CD4-positive, alpha-beta T cell treated with Interleukin-17A for 4 hours (primary cell): ENCODE results near the gene MRPL20.

Experiments
- DNase-seq: peaks from one replicate; pipeline ENCODE4 v3.0.0-alpha.2; 2020; ENCODE audit warnings: mixed read lengths

The MRPL20 gene

GRCh38 chr1:1359664-1360468, 47.2 kb downstream of the MRPL20 start:
- no peak for DNase-seq

- DNase-seq, result no peak
These were observed 47.8 kb downstream of the MRPL20 start for GRCh38 chr1:1359308-1359663.

- DNase-seq, result no peak
These were observed 48.4 kb downstream of the MRPL20 start, which contains the start of gene MXRA8 for GRCh38 chr1:1358433-1359271. Gene MXRA8, minus strand, starts transcription at chr1:1358555. Its CDS starts 51 bp downstream, at chr1:1358504.

DNA sequence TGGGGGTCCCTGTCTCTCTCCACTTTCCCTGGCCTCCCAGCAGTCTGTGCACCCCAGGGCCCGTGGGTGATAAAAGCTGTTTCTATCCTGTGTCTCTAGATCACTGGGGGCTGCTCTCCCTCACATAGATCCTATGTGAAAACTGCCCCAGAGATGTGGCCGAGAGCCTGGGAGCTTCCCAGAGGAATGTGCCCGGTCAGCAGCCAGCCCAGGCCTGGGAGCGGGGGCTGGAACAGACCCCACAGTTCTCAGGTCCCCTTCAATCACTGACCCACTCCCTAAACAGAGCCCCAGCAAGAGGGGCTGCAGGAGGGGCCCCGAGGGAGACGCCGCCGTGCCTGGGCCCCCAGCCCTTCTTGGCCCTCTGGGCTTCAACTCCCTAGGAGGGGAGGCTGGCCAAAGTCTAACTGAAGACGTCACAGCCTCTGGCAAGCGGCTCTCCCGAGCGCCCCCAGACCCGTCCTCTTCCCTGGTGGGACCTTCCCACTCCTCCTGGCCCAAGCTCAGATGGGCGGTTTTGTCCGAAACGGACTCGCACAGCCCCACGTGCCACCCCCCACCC, 49.1 kb downstream of the MRPL20 start:
- DNase-seq, result no peak

DNA sequence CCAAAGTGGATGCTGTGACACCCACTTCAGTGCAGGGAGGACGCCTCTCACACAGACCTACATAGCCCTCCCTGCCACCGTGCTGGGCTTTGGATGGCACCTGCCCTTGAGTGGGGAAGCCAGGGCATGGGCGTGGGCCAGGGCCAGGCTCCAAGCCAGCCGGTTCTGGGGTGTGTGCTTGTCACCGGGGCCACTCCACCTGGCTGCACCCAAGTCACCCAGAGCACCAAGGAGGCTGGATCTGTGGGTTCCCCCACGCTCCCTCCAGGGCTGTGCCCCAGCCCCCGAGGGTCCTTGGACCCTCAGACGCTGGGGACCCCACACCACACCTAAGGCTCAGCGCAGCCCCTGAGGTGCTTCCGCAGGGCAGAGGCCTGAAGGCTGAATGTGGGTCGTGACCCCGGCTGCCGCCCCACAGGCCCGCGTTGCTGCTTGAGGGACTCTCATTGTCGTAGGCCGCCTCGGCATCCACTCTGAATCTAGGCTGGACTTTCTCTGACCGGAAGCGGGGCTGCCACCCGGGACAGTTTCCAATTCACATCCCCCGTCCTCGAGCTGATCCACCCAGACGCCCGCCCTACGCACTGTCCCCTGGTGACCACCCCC, 50.2 kb downstream of the MRPL20 start:
- no peak for DNase-seq

DNA sequence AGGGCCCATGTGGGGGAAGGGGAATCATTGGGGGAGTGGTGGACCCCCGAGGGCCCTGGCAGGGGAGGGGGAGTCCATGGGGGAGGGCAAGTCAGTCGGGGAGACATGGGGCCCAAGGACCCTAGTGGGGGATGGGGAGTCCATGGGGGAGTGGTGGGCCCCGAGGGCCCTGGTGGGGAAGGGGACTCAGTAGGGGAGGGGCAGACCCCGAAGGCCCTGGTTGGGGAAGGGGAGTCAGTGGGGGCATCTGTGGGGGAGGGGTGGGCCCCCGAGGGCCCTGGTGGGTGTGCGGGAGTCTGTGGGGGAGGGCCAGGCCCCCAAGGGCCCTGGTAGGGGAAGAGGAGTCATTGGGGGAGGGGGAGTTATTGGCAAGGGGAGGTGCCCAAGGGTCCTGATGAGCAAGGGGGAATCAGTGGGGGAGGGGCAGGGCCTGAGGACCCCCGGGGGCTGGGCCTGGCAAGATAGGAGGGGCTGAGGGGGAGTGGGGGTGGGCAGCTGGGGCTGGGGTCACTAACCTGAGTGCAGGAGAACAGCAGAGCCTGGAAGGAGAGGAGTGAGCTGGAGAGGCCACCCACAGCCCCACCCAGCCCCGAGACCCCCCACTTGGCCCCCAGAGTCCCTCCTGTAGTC, 50.8 kb downstream of the MRPL20 start:
- DNase-seq, result no peak

GRCh38 chr1:1355416-1355815, 51.7 kb downstream of the MRPL20 start:
- DNase-seq, result no peak

DNA sequence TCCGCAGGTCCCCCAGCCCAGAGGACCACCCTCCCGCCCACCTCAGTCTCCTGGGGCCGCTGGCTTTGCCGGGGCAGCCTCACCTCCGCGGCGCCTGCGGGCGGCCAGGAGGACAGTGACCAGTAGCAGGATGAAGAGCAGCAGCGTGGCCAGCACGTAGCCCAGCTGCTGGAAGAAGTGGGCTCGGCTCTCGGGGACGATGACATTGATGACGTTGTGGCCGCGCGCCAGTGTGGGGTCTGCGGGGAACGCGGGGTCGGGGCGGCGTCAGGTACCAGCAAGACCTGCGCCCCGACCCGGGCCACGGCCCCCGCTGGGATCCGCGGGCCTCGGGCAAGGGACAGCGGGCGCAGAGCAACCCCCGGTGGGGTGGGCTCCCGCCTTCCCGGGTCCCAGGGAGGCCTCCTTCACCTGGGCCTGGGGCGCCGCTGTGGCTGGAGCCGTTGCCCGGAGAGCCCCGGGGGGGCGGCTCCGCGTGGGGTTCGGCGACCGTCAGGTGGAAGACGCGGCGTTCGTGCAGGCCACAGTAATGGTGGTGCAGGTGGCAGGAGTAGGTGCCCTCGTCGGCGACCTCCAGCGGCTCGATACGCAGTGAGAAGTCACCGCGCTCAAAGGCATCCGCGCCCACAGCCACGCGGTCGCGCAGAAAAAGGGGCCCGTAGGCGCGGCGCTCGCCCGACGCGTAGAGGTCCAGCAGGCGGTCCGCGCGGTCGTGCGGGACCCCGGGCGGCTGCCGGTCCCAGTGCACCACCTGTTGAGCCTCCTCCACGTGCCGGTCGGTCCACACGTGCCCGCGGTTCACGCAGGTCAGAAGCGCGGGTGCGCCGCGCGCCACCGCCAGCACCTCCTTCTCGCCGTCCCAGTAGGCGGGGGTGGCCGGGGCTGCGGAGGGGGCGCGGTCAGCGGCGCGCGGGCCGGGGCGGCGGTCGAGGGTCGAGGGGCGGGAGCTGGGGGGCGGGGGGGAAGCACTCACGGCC, 52.5 kb downstream of the MRPL20 start:
- DNase-seq, result peak; percentile 43

DNA sequence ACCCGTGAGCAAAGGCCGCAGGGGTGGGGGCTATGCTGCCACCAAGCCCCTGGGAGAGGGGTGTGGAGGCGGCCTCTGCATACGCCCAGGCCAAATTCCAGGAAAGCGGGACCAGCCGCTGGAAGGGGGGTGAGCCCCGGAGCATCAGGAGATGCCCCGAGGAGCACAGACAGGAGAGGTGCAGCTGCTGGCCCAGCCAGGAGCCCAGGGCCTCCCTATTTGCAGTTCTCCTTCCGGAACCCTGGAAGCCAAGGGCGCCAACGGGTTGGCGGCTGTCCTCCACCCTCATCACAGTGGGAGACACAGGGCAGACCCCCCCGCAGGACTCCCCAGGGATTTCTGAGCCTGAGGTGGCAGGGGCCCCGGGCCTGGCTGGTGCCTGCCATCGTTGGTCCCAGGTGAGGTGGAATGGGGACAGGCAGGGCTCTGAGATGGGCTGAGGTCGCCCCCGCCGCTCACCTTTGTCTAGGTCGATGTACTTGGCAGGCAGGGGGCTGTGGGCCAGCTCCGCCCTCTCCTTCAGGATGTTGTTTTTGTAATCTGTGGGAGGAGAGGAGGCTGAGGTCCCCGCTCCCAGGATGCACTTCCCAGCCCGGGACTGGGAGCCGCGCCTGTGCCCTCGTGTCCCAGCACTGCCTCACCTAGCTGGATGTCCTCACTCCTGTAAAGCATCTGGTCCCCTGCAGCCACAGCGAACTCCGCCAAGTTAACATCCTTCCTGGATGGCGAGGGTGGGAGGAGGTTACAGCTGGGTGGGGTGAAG, 53.5 kb downstream of the MRPL20 start:
- no peak for DNase-seq

GRCh38 chr1:1352786-1353388, 54.2 kb downstream of the MRPL20 start:
- no peak for DNase-seq
